ENCODE measurements around the gene CLASP1.
"Not testable (repeated sequence)": the region's sequence is repeated elsewhere in the genome, so short reads cannot be mapped to it uniquely, and the experiment has no call there.

Gene CLASP1

GRCh38 chr2:121382744-121383143 lies 266.5 kb downstream of the CLASP1 start:
- TF ChIP-seq CTCF (conservative IDR thresholded peaks at IDR 0.05; ENCODE audit: control insufficient read depth, insufficient read depth, low read depth, low read length), result peak; percentile 8
- H3K4me3 ChIP-seq (ENCODE audit: control insufficient read depth, low read depth, low read length), result no peak overlapping the region
- no peak for DNase-seq (ENCODE audit: low read depth)

- TF ChIP-seq CTCF (conservative IDR thresholded peaks at IDR 0.05; ENCODE audit: control insufficient read depth, insufficient read depth, low read depth, low read length), result no peak
- DNase-seq (ENCODE audit: low read depth), result peak; percentile 38
- H3K4me3 ChIP-seq (ENCODE audit: control insufficient read depth, low read depth, low read length), result no peak overlapping the region
Measured at GRCh38 chr2:121377646-121378045, 271.6 kb downstream of the CLASP1 start.

- H3K4me3 ChIP-seq (ENCODE audit: control insufficient read depth, low read depth, low read length), result no peak overlapping the region
- TF ChIP-seq CTCF (conservative IDR thresholded peaks at IDR 0.05; ENCODE audit: control insufficient read depth, insufficient read depth, low read depth, low read length), result no peak
- DNase-seq (ENCODE audit: low read depth), result peak; percentile 59
Measured at GRCh38 chr2:121376535-121377250, 272.6 kb downstream of the CLASP1 start.

- H3K4me3 ChIP-seq (ENCODE audit: control insufficient read depth, low read depth, low read length), result no peak overlapping the region
- DNase-seq (ENCODE audit: low read depth), result no peak
- no peak for TF ChIP-seq CTCF (conservative IDR thresholded peaks at IDR 0.05; ENCODE audit: control insufficient read depth, insufficient read depth, low read depth, low read length)
Measured at GRCh38 chr2:121375621-121376159, 273.6 kb downstream of the CLASP1 start.

- not testable (repeated sequence) for H3K4me3 ChIP-seq (ENCODE audit: control insufficient read depth, low read depth, low read length); DNase-seq (ENCODE audit: low read depth)
Measured at GRCh38 chr2:121374412-121375075, 274.7 kb downstream of the CLASP1 start.

GRCh38 chr2:121372721-121373353 lies 276.4 kb downstream of the CLASP1 start:
- DNase-seq (ENCODE audit: low read depth), result no peak
- no peak for TF ChIP-seq CTCF (conservative IDR thresholded peaks at IDR 0.05; ENCODE audit: control insufficient read depth, insufficient read depth, low read depth, low read length)
- no peak overlapping the region for H3K4me3 ChIP-seq (ENCODE audit: control insufficient read depth, low read depth, low read length)

- no peak for DNase-seq (ENCODE audit: low read depth)
- TF ChIP-seq CTCF (conservative IDR thresholded peaks at IDR 0.05; ENCODE audit: control insufficient read depth, insufficient read depth, low read depth, low read length), result no peak
- H3K4me3 ChIP-seq (ENCODE audit: control insufficient read depth, low read depth, low read length), result no peak overlapping the region
Measured at GRCh38 chr2:121372082-121372481, 277.2 kb downstream of the CLASP1 start.

Data from fibroblast of mammary gland (primary cell).